ENCODE results near the gene MAN1A2.
"Not testable (repeated sequence)": the region's sequence is repeated elsewhere in the genome, so short reads cannot be mapped to it uniquely, and the experiment has no call there.

MAN1A2 gene

GRCh38 chr1:117403597-117403996 lies 36.3 kb downstream of the MAN1A2 start:
- no peak for DNase-seq

GRCh38 chr1:117405042-117405441 lies 37.8 kb downstream of the MAN1A2 start:
- no peak for DNase-seq

GRCh38 chr1:117412472-117412871 lies 45.2 kb downstream of the MAN1A2 start:
- no peak for DNase-seq

DNA sequence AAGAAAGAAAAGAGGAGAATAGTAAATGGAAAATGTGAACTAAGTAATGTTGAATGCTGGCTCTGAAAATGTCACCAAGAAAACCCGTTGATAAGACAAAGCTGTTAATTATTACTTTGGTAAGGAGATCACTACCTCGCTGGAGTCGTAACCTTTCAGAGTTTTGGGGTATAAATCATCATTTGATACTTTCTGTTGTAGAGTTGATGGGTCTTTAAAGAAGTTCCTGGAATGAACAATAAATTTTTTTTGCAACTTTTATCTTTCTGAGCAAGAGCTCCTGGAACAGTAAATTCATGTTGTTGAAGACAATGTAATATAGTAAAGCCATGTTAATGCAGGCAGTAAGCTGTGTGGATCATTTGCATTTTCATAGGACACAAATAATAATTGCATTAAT lies 46.2 kb downstream of the MAN1A2 start:
- no peak for DNase-seq

DNA sequence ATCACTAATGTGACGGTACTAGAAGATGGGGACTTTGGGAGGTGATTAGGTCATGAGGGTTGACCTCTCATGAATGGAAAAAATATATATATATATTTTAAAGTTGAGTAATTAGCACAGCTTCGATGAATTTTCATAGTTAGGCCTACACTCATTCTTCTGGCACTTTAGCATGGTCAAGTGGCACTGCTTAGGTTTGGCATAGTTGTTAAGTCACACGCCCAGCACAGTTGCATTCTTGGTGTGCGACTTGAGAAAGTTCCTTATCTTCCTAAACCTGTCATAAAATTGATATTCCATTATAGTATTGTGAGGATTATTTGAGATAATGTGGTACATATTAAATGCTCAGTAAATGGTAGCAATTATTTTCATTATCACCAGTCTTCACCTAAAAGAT lies 47.7 kb downstream of the MAN1A2 start:
- no peak for DNase-seq

DNA sequence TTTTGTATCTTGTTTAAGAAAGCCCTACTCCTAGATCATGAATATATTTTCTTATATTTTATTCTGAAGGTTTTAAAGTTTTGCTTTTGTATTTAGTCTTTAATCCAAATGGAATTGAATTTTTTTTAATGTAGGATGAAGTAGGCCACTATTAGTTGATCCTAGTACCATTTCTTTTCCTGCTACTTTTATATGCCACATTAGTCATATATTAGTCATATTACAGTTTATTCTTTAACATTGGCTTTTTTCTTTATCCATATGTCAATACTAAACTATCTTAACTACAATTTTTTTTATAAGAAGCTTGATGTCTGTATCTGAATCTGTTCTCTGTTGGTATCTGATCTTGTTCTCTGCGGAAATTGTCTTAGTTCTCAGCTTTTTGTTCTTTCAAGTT lies 48.8 kb downstream of the MAN1A2 start:
- no peak for DNase-seq

GRCh38 chr1:117416546-117417125 lies 49.4 kb downstream of the MAN1A2 start:
- no peak for DNase-seq

GRCh38 chr1:117425050-117425734 lies 57.9 kb downstream of the MAN1A2 start:
- no peak for DNase-seq

- DNase-seq = no peak
These were observed 60.0 kb downstream of the MAN1A2 start for GRCh38 chr1:117427297-117427696.

- DNase-seq = no peak
These were observed 66.7 kb downstream of the MAN1A2 start for GRCh38 chr1:117433943-117434342.

- no peak for DNase-seq
These were observed 69.3 kb downstream of the MAN1A2 start for GRCh38 chr1:117436513-117436912.

GRCh38 chr1:117447661-117448060 lies 80.4 kb downstream of the MAN1A2 start:
- no peak for DNase-seq

DNA sequence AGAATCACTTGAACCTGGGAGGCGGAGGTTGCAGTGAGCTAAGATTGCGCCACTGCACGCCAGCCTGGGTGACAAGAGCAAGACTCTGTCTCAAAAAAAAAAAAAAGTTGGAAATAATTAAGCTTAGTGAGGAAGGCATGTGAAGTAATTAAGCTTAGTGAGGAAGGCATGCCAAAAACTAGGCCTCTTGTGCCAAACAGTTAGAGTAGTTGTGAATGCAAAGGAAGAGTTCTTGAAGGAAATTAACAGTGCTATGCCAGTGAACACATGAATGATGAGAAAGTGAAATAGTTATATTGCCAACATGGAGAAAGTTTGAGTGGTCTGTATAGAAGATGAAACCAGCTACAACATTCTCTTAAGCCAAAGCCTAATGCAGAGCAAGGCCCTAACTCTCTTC lies 85.0 kb downstream of the MAN1A2 start:
- DNase-seq = no peak

DNA sequence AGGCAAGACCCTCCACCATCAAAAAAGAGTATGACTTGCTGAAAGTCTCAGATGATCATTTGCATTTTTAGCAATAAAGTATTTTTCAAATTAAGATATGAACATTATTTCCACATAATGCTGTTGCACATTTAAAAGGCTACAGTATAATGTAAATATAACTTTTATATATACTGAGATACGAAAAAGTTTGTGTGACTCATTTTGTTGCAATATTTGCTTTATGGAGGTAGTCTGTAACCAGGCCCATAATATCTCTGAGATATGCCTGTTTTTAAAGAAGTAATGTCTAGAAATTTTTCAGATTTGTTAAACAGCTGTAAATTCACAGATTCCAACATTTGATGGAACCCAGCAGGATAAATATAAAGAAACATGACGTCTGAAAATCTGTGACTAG lies 86.7 kb downstream of the MAN1A2 start:
- DNase-seq = no peak

DNA sequence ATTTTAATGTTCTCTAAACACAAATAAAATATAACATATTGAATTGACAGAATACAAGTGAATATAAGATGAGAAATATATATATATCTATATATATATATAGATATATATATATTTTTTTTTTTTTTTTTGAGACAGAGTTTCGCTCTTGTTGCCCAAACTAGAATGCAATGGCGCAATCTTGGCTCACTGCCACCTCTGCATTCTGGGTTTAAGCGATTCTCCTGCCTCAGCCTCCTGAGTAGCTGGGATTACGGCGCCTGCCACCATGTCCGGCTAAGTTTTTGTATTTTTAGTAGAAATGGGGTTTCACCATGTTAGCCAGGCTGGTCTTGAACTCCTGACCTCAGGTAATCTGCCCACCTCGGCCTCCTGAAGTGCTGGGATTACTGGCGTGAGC lies 91.2 kb downstream of the MAN1A2 start:
- DNase-seq = not testable (repeated sequence)

- DNase-seq = no peak
These were observed 99.5 kb downstream of the MAN1A2 start for GRCh38 chr1:117466761-117467160.

DNA sequence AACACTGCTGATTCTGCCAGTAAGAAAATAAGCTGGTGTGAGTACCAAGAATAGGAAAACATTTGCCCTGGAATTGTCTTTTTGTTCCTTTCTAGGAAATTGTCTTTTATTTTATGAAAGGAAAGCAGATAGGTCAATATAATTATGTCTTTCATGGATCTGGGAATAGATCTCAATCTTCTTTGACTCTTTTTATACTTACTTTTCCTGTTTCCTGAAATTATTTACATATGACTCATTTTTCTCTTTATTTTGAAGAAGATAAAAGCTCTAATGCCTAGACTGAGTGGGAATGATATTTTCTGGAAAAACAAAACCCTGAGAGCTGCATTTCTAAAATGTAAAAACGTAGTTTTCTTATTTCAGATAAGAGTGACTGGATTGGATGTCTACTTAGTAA lies 100.1 kb downstream of the MAN1A2 start:
- no peak for DNase-seq

GRCh38 chr1:117473063-117473462 lies 105.8 kb downstream of the MAN1A2 start:
- no peak for DNase-seq

DNA sequence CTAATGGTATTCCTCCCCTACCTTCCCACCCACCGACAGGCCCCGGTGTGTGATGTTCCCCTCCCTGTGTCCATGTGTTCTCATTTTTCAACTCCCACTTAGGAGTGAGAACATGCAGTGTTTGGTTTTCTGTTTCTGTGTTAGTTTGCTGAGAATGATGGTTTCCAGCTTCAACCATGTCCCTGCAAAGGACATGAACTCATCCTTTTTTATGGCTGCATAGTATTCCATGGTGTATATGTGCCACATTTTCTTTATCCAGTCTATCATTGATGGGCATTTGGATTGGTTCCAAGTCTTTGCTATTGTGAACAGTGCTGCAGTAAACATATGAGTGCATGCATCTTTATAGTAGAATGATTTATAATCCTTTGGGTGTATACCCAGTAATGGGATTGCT lies 108.2 kb downstream of the MAN1A2 start:
- not testable (repeated sequence) for DNase-seq

GRCh38 chr1:117479086-117479485 lies 111.8 kb downstream of the MAN1A2 start:
- no peak for DNase-seq

DNA sequence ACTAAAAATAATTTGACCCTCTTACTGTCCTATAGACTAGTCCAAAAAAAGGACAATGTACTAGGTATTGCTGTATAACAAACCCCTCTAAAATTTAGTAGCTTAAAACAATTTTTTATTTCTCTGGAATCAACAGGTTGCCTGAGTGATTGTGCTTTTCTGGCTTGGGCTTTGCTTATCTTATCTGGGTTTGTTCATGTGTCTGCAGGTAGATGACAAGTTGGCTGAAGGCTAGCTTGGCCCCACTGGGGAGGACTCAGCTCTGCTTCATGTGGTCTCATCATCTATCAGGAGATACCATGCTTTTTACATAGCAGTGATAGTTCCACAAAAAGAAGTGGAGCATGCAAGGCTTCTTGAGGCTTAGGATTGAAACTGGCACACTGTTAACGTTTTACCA lies 114.2 kb downstream of the MAN1A2 start:
- DNase-seq = no peak

- DNase-seq = no peak
These were observed 126.7 kb downstream of the MAN1A2 start for GRCh38 chr1:117493906-117494305.

DNA sequence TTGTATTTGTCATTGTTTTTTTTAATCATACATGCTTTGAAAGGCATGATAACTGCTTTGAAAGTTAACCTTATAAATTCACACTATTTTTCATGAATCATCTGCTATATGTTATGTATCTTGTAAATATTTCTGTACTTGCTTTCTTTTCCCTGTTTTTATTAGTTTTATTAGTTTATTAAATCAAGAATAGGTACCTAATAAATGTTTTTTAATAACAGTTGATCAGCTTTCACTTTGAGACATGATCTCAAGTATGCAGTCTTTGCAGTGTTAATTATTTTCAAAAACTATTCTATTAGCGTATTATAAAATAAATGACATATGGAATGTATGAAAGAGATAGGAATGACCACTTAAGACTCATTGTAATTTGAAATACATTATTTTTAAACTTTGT lies 127.8 kb downstream of the MAN1A2 start:
- DNase-seq = no peak

GRCh38 chr1:117499071-117499470 lies 131.8 kb downstream of the MAN1A2 start:
- DNase-seq = no peak

DNA sequence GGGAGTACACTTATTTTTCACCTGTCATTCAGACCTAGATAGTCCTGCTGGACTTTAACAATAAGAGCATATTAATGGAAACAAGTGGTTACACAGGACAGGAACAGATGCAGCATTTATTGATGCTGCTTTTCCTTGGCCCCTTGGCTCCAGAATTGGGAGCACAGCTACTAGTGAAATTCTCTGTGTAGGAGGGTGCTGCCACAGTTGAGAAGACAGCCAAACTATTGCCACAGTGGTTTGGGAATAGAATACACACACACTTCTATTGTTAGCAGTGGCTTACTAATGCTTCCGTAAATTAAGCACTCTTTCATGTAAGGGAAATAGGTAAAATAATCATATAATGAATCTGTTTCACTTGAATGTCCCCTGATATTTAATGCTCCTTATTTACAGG lies 133.3 kb downstream of the MAN1A2 start:
- no peak for DNase-seq

All from activated CD4-positive, alpha-beta T cell treated with anti-CD3 and anti-CD28 coated beads, Interleukin-10, Interleukin-2, amounts not matched to agents 100 ng/mL and 50 ng/mL, durations not matched to agents 16 hours and 8 hours (primary cell).